Endothelial cell of umbilical vein (primary cell): ENCODE measurements around the gene AFG3L2. TPM values are rescaled to one million over a fixed set of nuclear protein-coding genes. Genes with fewer than 3 reads are reported as not detected.

ENCODE experiments used
- BruUV-seq: library from RNA; stranded (reverse); fragments of 400-500 nt; replicated peaks from 2 replicates; lab custom pipeline; 2021; lab: Mats Ljungman, UMichigan
- CTCF ChIA-PET: fragments of 300-600, 350-600 bp; sonication (Branson Sonifier 250); formaldehyde crosslinking; loops from one replicate; lab custom pipeline; 2021; ENCODE audit warnings: antibody characterized with exemption, inconsistent platforms; lab: Charles Lee
- POLR2A ChIA-PET: fragments of 300-600, 350-600 bp; sonication (Branson Sonifier 250); formaldehyde crosslinking; loops from one replicate; lab custom pipeline; 2021; ENCODE audit warnings: antibody characterized with exemption, inconsistent platforms; lab: Charles Lee
- DNase-seq: peaks from one replicate; pipeline ENCODE4 v3.0.0-alpha.2; 2011; ENCODE audit warnings: low read depth, low spot score
- FAIRE-seq: peaks from 2 replicates; lab custom pipeline; 2011; peaks lifted over from hg19 to GRCh38; lab: Jason Lieb, UNC
- H2AFZ ChIP-seq: 2 replicates; pipeline ENCODE4 v1.6.0; 2012; ENCODE audit warnings: low read depth, low read length, control low read depth, inconsistent platforms
- H3K27ac ChIP-seq: 2 replicates; pipeline ENCODE4 v1.5.1; 2011; ENCODE audit warnings: low read depth, mild to moderate bottlenecking, control low read depth, low read length, moderate library complexity; ENCODE audit not compliant: insufficient read depth
- H3K27me3 ChIP-seq, 2 experiments: 2 replicates each; pipeline versions ENCODE4 v1.6.0 to v1.6.1; 2011; ENCODE audit warnings: low read length in 2 of 2, mixed read lengths in 1 of 2; ENCODE audit not compliant: control insufficient read depth in 2 of 2, insufficient read depth in 2 of 2
- H3K36me3 ChIP-seq, 2 experiments: 2 replicates in 1 of 2; 3 replicates in 1 of 2; pipeline ENCODE4 v1.5.1; 2011; ENCODE audit warnings: low read length in 2 of 2, mild to moderate bottlenecking in 1 of 2, moderate library complexity in 1 of 2; ENCODE audit not compliant: control insufficient read depth in 2 of 2, insufficient read depth in 2 of 2; ENCODE audit errors: extremely low read depth in 1 of 2
- H3K4me1 ChIP-seq: 3 replicates; pipeline ENCODE4 v1.5.1; 2011; ENCODE audit warnings: mild to moderate bottlenecking, low read length; ENCODE audit not compliant: control insufficient read depth, insufficient read depth; ENCODE audit errors: extremely low read depth
- H3K4me2 ChIP-seq: 2 replicates; pipeline ENCODE4 v1.6.1; 2011; ENCODE audit warnings: low read length, control low read depth, mixed read lengths; ENCODE audit not compliant: insufficient read depth
- H3K4me3 ChIP-seq, 3 experiments: fragments of 200-600 bp in 1 of 3; sonication (generic), shearing (Covaris generic) in 1 of 3; replicated peaks in 1 of 3; 2 replicates each; pipeline ENCODE4 v1.5.1; 2011 to 2016; ENCODE audit warnings: control low read depth in 3 of 3, low read length in 3 of 3, mild to moderate bottlenecking in 2 of 3, inconsistent platforms in 1 of 3, low read depth in 1 of 3, moderate library complexity in 1 of 3; ENCODE audit not compliant: insufficient read depth in 1 of 3
- H3K79me2 ChIP-seq: 2 replicates; pipeline ENCODE4 v1.6.0; 2012; ENCODE audit warnings: low read length, inconsistent platforms; ENCODE audit not compliant: control insufficient read depth, insufficient read depth
- H3K9ac ChIP-seq: replicated peaks from 2 replicates; pipeline ENCODE3; 2011; ENCODE audit warnings: low read length, control low read depth; ENCODE audit not compliant: insufficient read depth; ENCODE audit errors: extremely low read depth
- H3K9me1 ChIP-seq: replicated peaks from 3 replicates; pipeline ENCODE4 v1.6.0; 2011; ENCODE audit warnings: mild to moderate bottlenecking, low read length; ENCODE audit not compliant: control insufficient read depth, insufficient read depth; ENCODE audit errors: extremely low read depth
- H3K9me3 ChIP-seq: replicated peaks from 2 replicates; pipeline ENCODE4 v1.5.1; 2012; ENCODE audit warnings: low read length, inconsistent platforms; ENCODE audit not compliant: control insufficient read depth, insufficient read depth
- H4K20me1 ChIP-seq: replicated peaks from 2 replicates; pipeline ENCODE3; 2011; ENCODE audit warnings: mild to moderate bottlenecking, low read length; ENCODE audit not compliant: control insufficient read depth, insufficient read depth; ENCODE audit errors: extremely low read depth
- CTCF ChIP-seq, 2 donors: IDR thresholded peaks; 1 replicate in 1 of 2; 2 replicates in 1 of 2; pipeline ENCODE4 v1.5.1; 2011; ENCODE audit warnings: low read length in 2 of 2, mild to moderate bottlenecking in 2 of 2, moderate library complexity in 2 of 2, control low read depth in 1 of 2, inconsistent platforms in 1 of 2, low read depth in 1 of 2; ENCODE audit not compliant: insufficient read depth in 1 of 2; ENCODE audit errors: extremely low read depth in 1 of 2
- EZH2 ChIP-seq: IDR thresholded peaks from 2 replicates; pipeline ENCODE4 v1.6.1; 2012; ENCODE audit warnings: borderline replicate concordance, low read depth, mild to moderate bottlenecking, moderate library complexity, low read length, inconsistent platforms; ENCODE audit not compliant: severe bottlenecking
- FOS ChIP-seq: IDR thresholded peaks from 2 replicates; pipeline ENCODE4 v1.6.1; 2011; ENCODE audit warnings: mild to moderate bottlenecking, low read length, moderate library complexity, borderline replicate concordance; ENCODE audit not compliant: insufficient read depth
- GATA2 ChIP-seq: IDR thresholded peaks from 2 replicates; pipeline ENCODE4 v1.7.0; 2011; ENCODE audit warnings: low read depth, mild to moderate bottlenecking, moderate library complexity, mixed read lengths, low read length; ENCODE audit not compliant: insufficient read length, insufficient read depth
- JUN ChIP-seq: IDR thresholded peaks from 2 replicates; pipeline ENCODE4 v1.6.1; 2011; ENCODE audit warnings: borderline replicate concordance, low read depth; ENCODE audit not compliant: insufficient read length, insufficient read depth
- MAX ChIP-seq: IDR thresholded peaks from 2 replicates; pipeline ENCODE4 v1.6.1; 2011; ENCODE audit not compliant: insufficient read depth, insufficient read length
- POLR2A ChIP-seq: IDR thresholded peaks from 2 replicates; pipeline ENCODE4 v1.6.1; 2012; ENCODE audit warnings: low read depth, mild to moderate bottlenecking, control low read depth, low read length
- POLR2AphosphoS5 ChIP-seq: IDR thresholded peaks from 2 replicates; pipeline ENCODE4 v1.6.1; 2012; ENCODE audit warnings: low read depth, mild to moderate bottlenecking, control low read depth, low read length, moderate library complexity; ENCODE audit not compliant: insufficient read depth
- dilution Hi-C: fragments of 300-500 bp; cut with MboI; formaldehyde crosslinking; loops from one replicate; pipeline ENCODE4 v1.15.0; 2019; ENCODE audit warnings: low sequenced_read_pairs; ENCODE audit not compliant: extremely low pct_ligation_motif_present
- intact Hi-C: fragments of 100-400 bp; cut with micrococcal nuclease; formaldehyde crosslinking; loops from one replicate; pipeline ENCODE4 v1.10.0; 2022
- polyA plus RNA-seq, 4 experiments: library from polyadenylated mRNA; depleted of rRNA in 3 of 4; stranded (reverse) in 3 of 4; unstranded in 1 of 4; fragments of >200 nt; gene quantifications; 2 replicates each; pipeline versions ENCODE4 v1.2.1 to v1.2.3, GENCODE V29; 2011 to 2012; ENCODE audit warnings: missing spikeins in 1 of 4
- total RNA-seq: library from RNA; stranded (reverse); gene quantifications from 2 replicates; pipeline ENCODE4 v1.2.3, GENCODE V29; 2021

The AFG3L2 gene
- total and polyA plus RNA-seq, 2 donors (not counting 3 experiments of a cell fraction or from before 2014, with no cell fraction given), result 19.3 to 42.4 TPM

- H3K9ac ChIP-seq, result no peak overlapping the region
- dilution Hi-C loops (no loop called here), intact Hi-C loops (no loop called here)
- peak overlapping the region; percentile 32 for H3K4me2 ChIP-seq
- DNase-seq (no peak), FAIRE-seq (no peak)
- no peak overlapping the region for H2AFZ ChIP-seq
- no peak overlapping the region for H3K27ac ChIP-seq
- H3K27me3 ChIP-seq, result no peaks in the 10 kb centered on the region
- peaks cover 17 to 39% of the 10 kb centered on the region in 2 experiments for H3K36me3 ChIP-seq
- BruUV-seq, result no TSS peak
- no peak overlapping the region for H3K4me3 ChIP-seq
- TF ChIP-seq POLR2A (no peak), MAX (no peak), POLR2AphosphoS5 (no peak), EZH2 (no peak), CTCF (IDR thresholded peaks at IDR 0.05; ENCODE audit: extremely low read depth in 1 of 2, insufficient read depth in 1 of 2, low read depth in 1 of 2, low read length in 2 of 2) (no peak), GATA2 (no peak), JUN (no peak), FOS (no peak)
- peaks cover 95% of the 10 kb centered on the region for H3K79me2 ChIP-seq
- no peaks in the 10 kb centered on the region for H3K9me1 ChIP-seq
- no peaks in the 10 kb centered on the region for H3K9me3 ChIP-seq
- H3K4me1 ChIP-seq, result peaks cover 38% of the 10 kb centered on the region
- peaks cover 8% of the 10 kb centered on the region for H4K20me1 ChIP-seq
- POLR2A ChIA-PET, result interaction anchor here (0.6 to 1.3 kb wide), 2 partner anchors 65 to 98 kb away, joined by 3 to 4 read pairs; no protein-coding TSS in a partner anchor
- CTCF ChIA-PET, result interaction anchor here (1.6 to 4.0 kb wide), 6 partner anchors 15 to 66 kb away, joined by 4 to 45 read pairs (median 8); no protein-coding TSS in a partner anchor
Measured at GRCh38 chr18:12312976-12313375, 64.1 kb downstream of the AFG3L2 start.
